ENCODE measurements around the gene PHACTR1. TPM values are rescaled to one million over a fixed set of nuclear protein-coding genes. Genes with fewer than 3 reads are reported as not detected.

The PHACTR1 gene
- polyA plus RNA-seq, 1 of the 3 experiments (the other 2 are of a cell fraction), result 0.12 TPM

GRCh38 chr6:12957321-12958051 is 240.9 kb downstream of the PHACTR1 start:
- H3K9me3 ChIP-seq, result no peaks in the 10 kb centered on the region
- CTCF ChIA-PET, result interaction anchor here (1.5 to 1.7 kb wide), 3 partner anchors 16 to 374 kb away, joined by 3 to 6 read pairs (median 3); no protein-coding TSS in a partner anchor
- H3K4me3 ChIP-seq (ENCODE audit: low read depth in 2 of 2, low read length in 1 of 2), result peak overlapping the region; percentile 62 to 74
- H3K4me2 ChIP-seq, result peak overlapping the region; percentile 87
- H3F3A ChIP-seq (replicated peaks; ENCODE audit: insufficient read depth), result no peaks in the 10 kb centered on the region
- WGBS (ENCODE audit: low lambda C conversion rate), result 13% methylated on average over 22 of the region's 24 CpGs
- peak overlapping the region; percentile 91 for H2AFZ ChIP-seq (ENCODE audit: low read depth)
- peaks cover 0 to 6% of the 10 kb centered on the region in 2 experiments; a peak in 1 of 4 replicates for H3K4me1 ChIP-seq (ENCODE audit: control insufficient read depth in 1 of 2, insufficient read depth in 2 of 2, low read depth in 1 of 2, low read length in 1 of 2)
- no peaks in the 10 kb centered on the region for H3K36me3 ChIP-seq (replicated peaks in 1 of 2; ENCODE audit: control insufficient read depth in 1 of 2, insufficient read depth in 2 of 2, low read length in 1 of 2)
- H3K9ac ChIP-seq, result peak overlapping the region; percentile 41; the same call in 1 of the 2 replicates
- H3K9me2 ChIP-seq, result no peaks in the 10 kb centered on the region
- H4K20me1 ChIP-seq (ENCODE audit: insufficient read depth), result no peaks in the 10 kb centered on the region
- POLR2A ChIA-PET, result no interaction called here
- peak; percentile 59 for DNase-seq
- H3K27ac ChIP-seq (ENCODE audit: low read depth in 2 of 2, low read length in 1 of 2), result peak overlapping the region in 1 of 2 experiments; percentile 47; a peak in 1 of 4 replicates
- no peaks in the 10 kb centered on the region for H3K79me2 ChIP-seq (ENCODE audit: insufficient read depth)
- TF ChIP-seq RAD21 (IDR thresholded peaks at IDR 0.05; ENCODE audit: low read length), result peak; percentile 39; the same call in 1 of the 2 replicates
- TF ChIP-seq, protein P1, sequence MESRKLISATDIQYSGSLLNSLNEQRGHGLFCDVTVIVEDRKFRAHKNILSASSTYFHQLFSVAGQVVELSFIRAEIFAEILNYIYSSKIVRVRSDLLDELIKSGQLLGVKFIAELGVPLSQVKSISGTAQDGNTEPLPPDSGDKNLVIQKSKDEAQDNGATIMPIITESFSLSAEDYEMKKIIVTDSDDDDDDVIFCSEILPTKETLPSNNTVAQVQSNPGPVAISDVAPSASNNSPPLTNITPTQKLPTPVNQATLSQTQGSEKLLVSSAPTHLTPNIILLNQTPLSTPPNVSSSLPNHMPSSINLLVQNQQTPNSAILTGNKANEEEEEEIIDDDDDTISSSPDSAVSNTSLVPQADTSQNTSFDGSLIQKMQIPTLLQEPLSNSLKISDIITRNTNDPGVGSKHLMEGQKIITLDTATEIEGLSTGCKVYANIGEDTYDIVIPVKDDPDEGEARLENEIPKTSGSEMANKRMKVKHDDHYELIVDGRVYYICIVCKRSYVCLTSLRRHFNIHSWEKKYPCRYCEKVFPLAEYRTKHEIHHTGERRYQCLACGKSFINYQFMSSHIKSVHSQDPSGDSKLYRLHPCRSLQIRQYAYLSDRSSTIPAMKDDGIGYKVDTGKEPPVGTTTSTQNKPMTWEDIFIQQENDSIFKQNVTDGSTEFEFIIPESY (IDR thresholded peaks at IDR 0.05; ENCODE audit: borderline replicate concordance, low read depth), result no peak
- peak; percentile 82 for TF ChIP-seq MXI1 (IDR thresholded peaks at IDR 0.05; ENCODE audit: low read depth, low read length)
- no peak for TF ChIP-seq SIN3A (IDR thresholded peaks at IDR 0.05; ENCODE audit: borderline replicate concordance, low read depth, low read length)
- TF ChIP-seq RCOR1 (IDR thresholded peaks at IDR 0.05; ENCODE audit: low read length), result no peak
- TF ChIP-seq TEAD4 (IDR thresholded peaks at IDR 0.05; ENCODE audit: borderline replicate concordance, insufficient read depth), result no peak
- H3K27me3 ChIP-seq (ENCODE audit: insufficient read depth), result no peaks in the 10 kb centered on the region

DNA sequence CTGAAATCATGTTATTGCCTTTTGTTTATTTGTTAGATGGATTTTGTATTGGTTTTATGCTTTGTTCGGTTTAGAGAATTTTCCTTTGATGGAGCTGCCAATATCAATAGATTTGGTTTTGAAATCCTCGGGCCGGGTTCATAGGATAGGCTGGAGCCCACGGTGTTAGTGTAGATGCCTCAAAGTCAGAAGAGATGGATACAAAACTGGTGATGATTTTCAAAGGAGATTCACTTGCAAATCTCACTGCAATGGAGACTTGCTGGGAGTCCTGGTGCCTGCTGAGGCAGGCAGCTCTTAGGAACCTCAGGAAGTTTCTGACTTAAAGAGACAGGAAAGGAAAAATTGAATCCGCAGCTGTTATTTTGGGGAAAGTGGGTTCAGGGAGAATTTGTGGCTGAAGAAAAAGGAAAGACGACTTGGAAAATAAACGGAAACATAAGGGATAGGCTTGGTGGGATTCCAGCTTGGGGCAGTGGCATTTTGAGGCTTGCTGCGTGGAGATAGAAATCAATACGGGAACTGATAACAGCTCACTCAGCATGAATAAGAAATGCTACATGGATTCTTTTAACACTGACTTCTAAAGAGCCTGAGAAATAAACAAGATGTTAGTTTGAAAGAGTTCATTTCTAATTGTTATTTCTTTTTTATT is 241.6 kb downstream of the PHACTR1 start:
- Histone ChIP-seq H3K27me3 (ENCODE audit: insufficient read depth) (no peaks in the 10 kb centered on the region), H3K36me3 (replicated peaks in 1 of 2; ENCODE audit: control insufficient read depth in 1 of 2, insufficient read depth in 2 of 2, low read length in 1 of 2) (no peaks in the 10 kb centered on the region), H3K9me3 (no peaks in the 10 kb centered on the region), H3K4me3 (ENCODE audit: low read depth in 2 of 2, low read length in 1 of 2) (peak overlapping the region; percentile 62 to 74; a peak in 3 of 4 replicates), H3F3A (replicated peaks; ENCODE audit: insufficient read depth) (no peaks in the 10 kb centered on the region), H4K20me1 (ENCODE audit: insufficient read depth) (no peaks in the 10 kb centered on the region), H3K79me2 (ENCODE audit: insufficient read depth) (no peaks in the 10 kb centered on the region), H3K27ac (ENCODE audit: low read depth in 2 of 2, low read length in 1 of 2) (peak overlapping the region in 1 of 2 experiments; percentile 47; a peak in 2 of 4 replicates), H3K4me1 (ENCODE audit: control insufficient read depth in 1 of 2, insufficient read depth in 2 of 2, low read depth in 1 of 2, low read length in 1 of 2) (peaks cover 0 to 6% of the 10 kb centered on the region in 2 experiments; a peak in 1 of 4 replicates), H2AFZ (ENCODE audit: low read depth) (no peak overlapping the region), H3K9ac (no peak overlapping the region), H3K9me2 (no peaks in the 10 kb centered on the region), H3K4me2 (peak overlapping the region; percentile 87)
- 76% methylated on average over 9 of the region's 9 CpGs for WGBS (ENCODE audit: low lambda C conversion rate)
- POLR2A ChIA-PET, result no interaction called here
- no peak for DNase-seq
- CTCF ChIA-PET, result interaction anchor here (0.6 to 1.7 kb wide), 4 partner anchors 9 to 373 kb away, joined by 3 to 6 read pairs (median 3); no protein-coding TSS in a partner anchor
- TF ChIP-seq POLR2AphosphoS5 (IDR thresholded peaks at IDR 0.05; ENCODE audit: low read depth, low read length) (no peak), CHD2 (IDR thresholded peaks at IDR 0.05; ENCODE audit: low read length, partially characterized antibody) (no peak), FOXM1 (IDR thresholded peaks at IDR 0.05; ENCODE audit: low read depth) (no peak), GATA2 (CRISPR knock-in tag; IDR thresholded peaks at IDR 0.05) (no peak), FOSL2 (IDR thresholded peaks at IDR 0.05; ENCODE audit: borderline replicate concordance, low read depth) (no peak)
- TF ChIP-seq, protein P2, sequence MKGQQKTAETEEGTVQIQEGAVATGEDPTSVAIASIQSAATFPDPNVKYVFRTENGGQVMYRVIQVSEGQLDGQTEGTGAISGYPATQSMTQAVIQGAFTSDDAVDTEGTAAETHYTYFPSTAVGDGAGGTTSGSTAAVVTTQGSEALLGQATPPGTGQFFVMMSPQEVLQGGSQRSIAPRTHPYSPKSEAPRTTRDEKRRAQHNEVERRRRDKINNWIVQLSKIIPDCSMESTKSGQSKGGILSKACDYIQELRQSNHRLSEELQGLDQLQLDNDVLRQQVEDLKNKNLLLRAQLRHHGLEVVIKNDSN (IDR thresholded peaks at IDR 0.05; ENCODE audit: borderline replicate concordance, low read depth), result no peak

Data from SK-N-SH (cell line).